ENCODE measurements around the gene PPIF. TPM values are rescaled to one million over a fixed set of nuclear protein-coding genes. Genes with fewer than 3 reads are reported as not detected.

The PPIF gene
- total RNA-seq, 1 donor from 2014 or later, result 115 TPM

DNA sequence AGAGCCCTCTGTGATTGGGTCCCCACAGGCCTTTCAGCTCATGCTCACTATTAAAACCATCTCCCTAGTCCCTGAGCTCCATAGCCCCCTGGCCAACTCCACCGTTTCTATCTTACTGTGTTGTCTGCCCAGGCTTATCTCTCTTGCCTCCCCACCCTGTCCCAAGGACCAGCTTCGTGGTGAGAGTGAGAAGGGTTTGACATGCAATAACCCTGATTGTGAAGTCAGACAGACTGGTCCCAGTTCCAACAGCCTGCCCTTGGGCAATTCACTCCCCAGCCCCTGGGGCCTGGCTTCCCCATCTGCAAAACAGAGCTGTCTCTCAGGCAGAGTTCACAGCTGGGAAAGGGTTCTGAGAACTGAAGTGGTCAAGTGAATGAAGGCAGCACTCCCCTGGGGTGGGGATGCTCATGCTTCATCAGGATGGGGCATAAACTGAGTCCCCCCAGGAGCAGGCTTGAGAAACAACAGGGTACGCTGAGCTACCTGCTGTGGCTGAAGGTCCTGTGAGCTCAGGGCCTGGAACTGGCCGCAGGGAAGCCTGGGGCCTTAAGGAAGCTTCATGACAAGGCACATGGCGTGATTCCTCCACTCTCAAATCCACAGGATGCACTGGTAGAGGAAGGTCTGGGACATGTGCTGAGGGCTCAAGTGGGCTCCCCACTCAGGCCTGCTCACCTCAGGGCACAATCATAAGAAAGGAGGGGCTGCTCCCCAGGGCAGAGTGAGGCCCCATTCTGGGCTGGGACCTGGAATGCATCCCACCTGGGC, 1.8 kb upstream of the PPIF start:
- intact Hi-C loops (cut with DNase I), result loop anchor here (5.0 kb wide), 1 partner anchor 123 kb away; no protein-coding TSS in a partner anchor
- DNase-seq (ENCODE audit: low spot score), result no peak

DNA sequence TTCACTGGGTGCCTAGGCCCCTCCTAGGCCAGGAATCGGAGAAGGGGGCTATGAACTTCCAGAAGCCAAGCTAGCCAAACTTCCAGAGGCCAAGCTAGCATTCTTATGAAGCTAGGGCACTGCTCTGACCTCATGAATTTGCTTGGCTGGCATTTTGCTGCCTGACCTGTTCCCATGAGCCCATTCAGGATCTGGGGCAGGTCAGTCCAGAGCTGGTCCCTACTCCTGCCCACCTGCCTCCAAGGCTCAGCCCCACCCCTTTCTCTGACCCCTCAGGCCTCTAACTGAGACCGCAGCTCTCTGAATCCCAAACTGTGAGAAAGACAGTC, 1.3 kb upstream of the PPIF start:
- intact Hi-C loops (cut with DNase I), result loop anchor here (5.0 kb wide), 1 partner anchor 124 kb away; no protein-coding TSS in a partner anchor
- DNase-seq (ENCODE audit: low spot score), result no peak

DNA sequence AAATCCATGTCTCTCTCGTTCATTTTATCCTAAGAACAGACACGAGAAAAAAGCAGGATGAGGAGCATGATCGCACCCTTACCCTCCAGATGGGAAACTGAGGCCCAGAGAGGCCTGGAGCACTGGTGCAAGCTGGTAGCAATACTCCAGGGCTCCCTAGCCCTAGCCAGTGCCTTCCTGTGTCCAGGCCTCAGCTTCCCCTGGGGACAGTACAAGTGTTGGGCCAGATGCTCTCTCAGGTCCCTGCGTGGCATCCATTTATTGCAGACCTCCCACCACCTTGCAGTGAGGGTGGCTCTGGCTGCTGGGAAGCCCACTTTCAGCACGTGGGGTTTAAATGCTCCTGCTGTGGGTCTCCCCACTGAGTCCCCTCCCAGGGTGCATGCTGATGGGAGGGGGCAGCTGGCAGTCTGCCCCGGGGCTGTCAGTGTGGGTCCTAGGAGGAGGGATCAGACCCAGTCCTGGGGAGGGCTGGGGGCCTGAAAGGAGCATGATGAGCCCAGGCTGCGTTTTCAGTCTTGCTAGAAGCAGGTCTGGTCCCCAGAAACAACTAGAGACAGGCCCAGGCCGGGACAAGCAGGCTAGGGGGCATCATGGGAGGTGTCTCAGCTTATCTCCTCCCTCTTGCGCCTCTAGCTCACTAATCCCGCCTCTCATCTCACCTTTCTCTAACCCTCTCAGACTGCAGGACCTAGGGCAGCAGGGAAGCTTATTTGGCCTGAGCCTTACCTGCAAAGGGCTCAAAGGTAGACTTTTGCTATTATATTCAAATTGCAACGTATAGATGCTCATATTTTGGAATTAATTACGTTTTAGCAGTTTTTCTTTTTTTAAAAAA, 662 bp upstream of the PPIF start:
- intact Hi-C loops (cut with DNase I), result loop anchor here (5.0 kb wide), 1 partner anchor 124 kb away; no protein-coding TSS in a partner anchor
- no peak for DNase-seq (ENCODE audit: low spot score)

DNA sequence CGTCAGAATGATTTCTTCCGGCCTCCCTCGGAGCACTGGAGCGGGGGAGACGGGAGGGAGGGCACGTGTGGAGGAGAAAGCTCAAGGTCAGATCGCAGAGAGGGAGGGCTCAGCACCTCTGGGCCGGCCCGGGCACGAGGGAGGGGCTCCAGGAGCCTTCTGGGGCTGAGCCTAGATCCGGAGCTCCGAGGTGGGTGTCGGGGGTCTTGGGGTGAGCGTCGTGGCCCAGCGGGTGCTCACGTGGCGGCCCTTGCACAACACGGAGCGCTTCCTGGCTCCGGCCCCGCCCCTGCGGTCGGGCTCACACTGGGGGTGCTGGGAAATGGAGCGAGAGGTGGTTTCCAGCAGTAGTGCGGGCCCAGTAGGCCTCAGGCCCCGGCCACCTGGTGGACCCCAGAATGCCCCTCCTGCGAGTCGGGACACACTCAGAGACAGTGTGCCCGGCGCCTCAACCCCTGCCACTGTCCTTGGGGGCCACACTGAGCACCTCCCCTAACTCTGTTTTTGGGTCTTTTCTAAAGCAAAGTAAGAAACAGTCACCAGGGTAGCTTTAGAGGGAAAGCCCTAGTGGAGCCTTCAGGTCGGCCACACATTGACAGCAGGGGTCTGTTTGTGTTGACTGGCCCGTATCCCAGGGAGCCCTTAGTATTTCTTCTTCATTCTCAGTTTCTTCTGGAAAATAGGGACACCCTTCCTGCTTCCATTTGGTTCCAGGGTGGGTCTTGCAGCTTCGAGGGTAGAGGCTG, 798 bp downstream of the PPIF start:
- intact Hi-C loops (cut with DNase I), result loop anchor here (5.0 kb wide), 1 partner anchor 126 kb away; no protein-coding TSS in a partner anchor
- DNase-seq (ENCODE audit: low spot score), result peak; percentile 93

DNA sequence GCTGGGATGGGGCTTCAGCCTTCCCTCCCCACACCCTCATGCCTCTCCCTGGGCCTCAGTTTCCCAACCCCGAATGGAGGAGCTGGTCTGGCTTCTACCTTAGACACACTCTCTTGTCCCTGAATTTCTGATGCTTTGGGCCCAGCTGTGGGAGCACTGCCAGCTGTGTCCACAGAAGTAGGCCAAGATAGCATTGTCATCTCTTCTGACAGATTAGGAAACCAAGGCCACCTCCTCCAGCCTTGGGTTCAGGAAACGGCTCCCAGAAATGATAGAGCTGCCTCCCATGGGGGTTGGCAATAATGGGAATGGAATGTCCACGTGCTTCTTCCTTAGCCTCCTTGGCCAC, 1.3 kb downstream of the PPIF start:
- no peak for DNase-seq (ENCODE audit: low spot score)
- intact Hi-C loops (cut with DNase I), result loop anchor here (5.0 kb wide), 1 partner anchor 126 kb away; no protein-coding TSS in a partner anchor

DNA sequence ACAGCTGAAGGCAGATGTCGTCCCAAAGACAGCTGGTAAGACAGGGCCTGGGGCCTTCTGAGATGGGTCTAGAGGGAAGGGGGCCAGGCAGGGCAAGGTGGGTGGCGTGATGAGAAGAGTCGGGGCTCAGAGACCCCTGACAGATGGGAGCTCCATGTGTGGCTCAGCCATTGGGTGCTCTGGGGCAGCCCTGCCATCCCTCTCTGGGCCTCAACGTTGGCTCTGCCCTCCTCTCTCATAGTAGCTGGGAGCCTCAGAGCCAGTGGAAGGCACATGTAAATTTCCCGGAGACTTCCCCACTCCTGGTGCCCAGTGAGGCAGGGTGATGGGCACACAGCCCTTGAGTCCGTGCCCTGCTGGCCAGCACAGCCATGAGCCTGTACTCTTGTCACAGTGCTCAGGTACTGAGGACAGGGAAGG, 1.8 kb downstream of the PPIF start:
- intact Hi-C loops (cut with DNase I), result loop anchor here (5.0 kb wide), 1 partner anchor 127 kb away; no protein-coding TSS in a partner anchor
- no peak for DNase-seq (ENCODE audit: low spot score)

DNA sequence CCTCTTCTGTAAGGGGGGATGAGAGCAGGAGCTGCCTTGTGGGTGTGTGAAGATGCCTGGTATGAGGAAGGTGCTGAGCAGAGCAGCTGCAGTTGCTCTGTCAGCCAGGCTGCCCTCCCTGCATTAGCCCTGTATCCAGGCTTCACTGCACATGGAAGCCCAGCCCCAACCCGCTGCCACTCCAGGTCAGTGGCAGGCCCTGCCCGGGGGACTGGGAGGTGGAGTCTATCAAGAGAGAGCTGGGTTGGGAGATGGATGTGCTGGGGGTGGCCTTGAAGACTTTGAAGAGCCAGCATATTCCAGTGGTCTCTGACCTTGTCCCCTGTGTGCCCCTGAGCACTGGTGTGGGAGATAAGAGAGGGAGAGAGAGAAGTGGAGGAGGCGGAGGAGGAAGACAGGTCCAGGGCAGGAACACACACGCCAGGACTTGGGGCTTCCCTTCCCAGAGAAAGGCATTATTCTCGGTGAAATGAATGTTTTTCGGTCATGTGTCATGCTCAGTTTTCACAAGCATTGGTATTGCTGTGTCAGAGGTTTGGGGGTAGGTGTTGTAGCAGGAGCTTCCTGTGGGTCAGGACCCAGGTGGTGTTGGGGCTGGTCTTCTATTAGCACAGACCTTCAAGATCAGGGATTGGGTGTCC, 2.6 kb downstream of the PPIF start:
- intact Hi-C loops (cut with DNase I), result loop anchor here (5.0 kb wide), 1 partner anchor 128 kb away; no protein-coding TSS in a partner anchor
- no peak for DNase-seq (ENCODE audit: low spot score)

DNA sequence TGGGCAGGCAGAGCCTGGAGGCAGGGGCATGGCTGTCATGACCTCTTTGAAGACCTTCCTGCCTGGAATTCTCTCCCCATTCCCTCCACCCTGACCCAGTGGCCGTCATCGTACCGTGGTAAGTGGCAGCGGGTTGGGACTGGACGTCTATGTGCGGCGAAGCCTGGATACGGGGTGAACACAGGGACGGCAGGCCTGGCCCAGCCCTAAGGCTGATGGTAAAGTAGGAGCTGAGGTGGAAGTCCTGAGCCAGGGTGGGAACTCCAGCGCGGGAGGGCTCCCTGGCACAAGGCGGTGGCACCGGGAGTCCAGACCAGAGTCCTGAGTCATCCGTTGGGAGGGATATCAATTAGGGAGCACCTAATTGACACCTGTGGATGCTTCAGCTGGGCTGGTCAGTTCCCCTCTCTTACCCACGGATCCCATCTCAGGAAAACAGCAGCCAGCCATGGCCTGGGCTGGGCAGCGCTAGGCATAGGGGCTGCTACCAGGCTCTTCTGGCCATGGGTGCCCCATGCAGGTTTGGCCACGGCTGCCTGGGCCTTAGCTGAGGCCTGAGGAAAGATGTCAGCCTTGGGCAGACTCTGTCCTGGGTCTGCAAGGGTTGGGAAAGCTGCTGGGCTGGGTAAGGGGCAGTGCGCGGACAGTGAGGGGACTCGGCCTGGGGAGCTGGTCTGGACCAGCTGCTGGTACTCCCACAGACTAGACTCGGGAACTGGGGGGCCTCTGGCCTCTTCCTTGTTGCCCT, 3.3 kb downstream of the PPIF start:
- DNase-seq (ENCODE audit: low spot score), result no peak
- intact Hi-C loops (cut with DNase I), result no loop called here

DNA sequence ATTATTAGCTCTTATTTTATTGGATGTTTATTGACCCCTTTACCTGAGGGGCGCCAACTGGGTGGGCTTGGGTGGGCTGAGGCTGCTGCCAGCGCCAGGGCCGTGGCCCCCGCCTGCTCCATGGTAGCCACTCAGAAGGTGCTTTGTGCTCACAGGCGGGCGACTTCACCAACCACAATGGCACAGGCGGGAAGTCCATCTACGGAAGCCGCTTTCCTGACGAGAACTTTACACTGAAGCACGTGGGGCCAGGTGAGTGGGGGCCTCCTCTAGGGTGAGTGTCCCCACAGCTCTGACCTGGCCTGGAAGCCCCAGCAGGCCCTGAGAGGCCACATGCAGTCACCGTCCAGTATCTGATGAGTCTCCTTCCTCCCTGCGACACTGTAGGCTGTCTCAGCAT, 4.1 kb downstream of the PPIF start:
- no peak for DNase-seq (ENCODE audit: low spot score)
- intact Hi-C loops (cut with DNase I), result no loop called here

DNA sequence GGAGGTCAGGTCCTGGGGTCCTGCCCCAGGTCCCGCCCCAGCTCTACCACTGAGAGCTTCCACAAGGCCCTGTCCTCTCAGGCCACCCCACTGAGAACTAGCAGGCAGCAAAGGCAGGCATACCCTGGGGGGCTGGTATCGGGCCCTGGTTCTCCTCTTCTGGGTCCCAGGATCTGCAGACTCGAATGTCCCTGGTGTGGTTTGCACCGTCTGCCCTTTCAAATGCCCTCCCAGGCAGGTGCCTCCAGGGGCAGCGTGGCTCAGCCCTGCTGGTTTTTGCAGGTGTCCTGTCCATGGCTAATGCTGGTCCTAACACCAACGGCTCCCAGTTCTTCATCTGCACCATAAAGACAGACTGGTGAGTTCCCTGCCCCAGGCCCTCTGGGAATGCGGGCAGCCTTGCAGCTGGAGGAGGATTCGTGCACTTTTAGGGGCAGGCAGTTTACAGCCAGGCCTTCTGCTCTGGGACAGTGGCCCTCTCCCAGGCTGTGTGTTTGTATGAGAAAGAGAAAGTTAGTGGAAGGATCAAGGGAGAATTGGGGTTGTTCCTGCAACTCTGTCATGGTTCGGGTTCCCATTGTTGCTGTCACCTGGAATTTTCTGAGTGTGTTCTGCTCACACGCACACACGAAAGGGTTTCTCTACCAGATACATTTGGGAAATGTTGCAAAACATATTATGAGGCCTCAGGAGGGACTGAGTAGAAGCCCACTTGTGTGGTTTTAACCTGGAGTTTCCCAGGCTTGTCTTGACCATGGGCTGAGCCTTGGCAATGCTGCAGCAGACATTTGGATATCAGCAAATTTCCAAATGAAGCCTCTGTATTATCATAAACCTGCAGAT, 5.0 kb downstream of the PPIF start:
- DNase-seq (ENCODE audit: low spot score), result no peak
- intact Hi-C loops (cut with DNase I), result no loop called here

DNA sequence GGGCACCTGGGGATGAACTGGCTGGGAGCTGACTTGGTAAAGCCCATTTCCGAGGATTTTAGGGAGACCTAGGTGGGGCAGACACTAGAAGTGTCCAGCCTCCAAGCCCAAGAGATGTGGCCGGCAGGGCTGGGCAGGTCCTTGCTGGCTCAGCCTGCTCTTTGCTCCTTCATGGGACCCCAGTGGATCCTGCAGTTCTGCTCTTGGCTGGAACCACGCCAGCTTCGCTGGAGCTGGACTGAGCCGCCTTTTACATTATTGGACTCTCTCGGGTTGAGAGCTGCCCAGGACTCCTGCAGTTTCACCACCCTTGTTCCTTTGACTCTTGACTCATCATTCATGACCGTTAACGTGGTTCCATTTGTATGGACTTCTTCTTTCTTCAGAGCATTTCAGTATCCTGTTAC, 5.7 kb downstream of the PPIF start:
- intact Hi-C loops (cut with DNase I), result no loop called here
- no peak for DNase-seq (ENCODE audit: low spot score)

DNA sequence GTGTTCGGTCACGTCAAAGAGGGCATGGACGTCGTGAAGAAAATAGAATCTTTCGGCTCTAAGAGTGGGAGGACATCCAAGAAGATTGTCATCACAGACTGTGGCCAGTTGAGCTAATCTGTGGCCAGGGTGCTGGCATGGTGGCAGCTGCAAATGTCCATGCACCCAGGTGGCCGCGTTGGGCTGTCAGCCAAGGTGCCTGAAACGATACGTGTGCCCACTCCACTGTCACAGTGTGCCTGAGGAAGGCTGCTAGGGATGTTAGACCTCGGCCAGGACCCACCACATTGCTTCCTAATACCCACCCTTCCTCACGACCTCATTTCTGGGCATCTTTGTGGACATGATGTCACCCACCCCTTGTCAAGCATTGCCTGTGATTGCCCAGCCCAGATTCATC, 6.5 kb downstream of the PPIF start:
- intact Hi-C loops (cut with DNase I), result no loop called here

DNA sequence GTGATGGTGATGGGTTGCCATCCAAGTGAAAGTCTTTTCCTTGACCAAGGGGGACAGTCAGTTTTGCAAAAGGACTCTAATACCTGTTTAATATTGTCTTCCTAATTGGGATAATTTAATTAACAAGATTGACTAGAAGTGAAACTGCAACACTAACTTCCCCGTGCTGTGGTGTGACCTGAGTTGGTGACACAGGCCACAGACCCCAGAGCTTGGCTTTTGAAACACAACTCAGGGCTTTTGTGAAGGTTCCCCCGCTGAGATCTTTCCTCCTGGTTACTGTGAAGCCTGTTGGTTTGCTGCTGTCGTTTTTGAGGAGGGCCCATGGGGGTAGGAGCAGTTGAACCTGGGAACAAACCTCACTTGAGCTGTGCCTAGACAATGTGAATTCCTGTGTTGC, 6.9 kb downstream of the PPIF start:
- DNase-seq (ENCODE audit: low spot score), result no peak
- intact Hi-C loops (cut with DNase I), result no loop called here

More for the DNA sequence above, 6.5 kb downstream of the PPIF start:
- DNase-seq (ENCODE audit: low spot score), result no peak

DNA sequence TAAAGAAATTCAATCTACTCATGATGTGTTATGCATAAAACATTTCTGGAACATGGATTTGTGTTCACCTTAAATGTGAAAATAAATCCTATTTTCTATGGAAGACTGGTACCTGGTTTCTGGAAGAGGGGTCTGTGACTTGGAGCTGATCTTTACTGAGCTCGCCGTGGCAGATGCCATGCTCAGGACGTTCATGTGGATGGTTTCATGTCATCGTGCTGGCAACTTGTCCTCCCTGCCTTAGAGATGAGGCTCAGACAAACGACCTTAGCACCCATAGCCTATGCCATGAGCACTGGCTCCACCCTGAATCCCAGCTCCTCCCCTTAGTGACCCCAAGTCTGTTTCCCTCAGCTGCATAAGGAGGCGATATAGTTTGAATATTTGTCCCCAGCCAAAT, 7.3 kb downstream of the PPIF start:
- no peak for DNase-seq (ENCODE audit: low spot score)
- intact Hi-C loops (cut with DNase I), result no loop called here

DNA sequence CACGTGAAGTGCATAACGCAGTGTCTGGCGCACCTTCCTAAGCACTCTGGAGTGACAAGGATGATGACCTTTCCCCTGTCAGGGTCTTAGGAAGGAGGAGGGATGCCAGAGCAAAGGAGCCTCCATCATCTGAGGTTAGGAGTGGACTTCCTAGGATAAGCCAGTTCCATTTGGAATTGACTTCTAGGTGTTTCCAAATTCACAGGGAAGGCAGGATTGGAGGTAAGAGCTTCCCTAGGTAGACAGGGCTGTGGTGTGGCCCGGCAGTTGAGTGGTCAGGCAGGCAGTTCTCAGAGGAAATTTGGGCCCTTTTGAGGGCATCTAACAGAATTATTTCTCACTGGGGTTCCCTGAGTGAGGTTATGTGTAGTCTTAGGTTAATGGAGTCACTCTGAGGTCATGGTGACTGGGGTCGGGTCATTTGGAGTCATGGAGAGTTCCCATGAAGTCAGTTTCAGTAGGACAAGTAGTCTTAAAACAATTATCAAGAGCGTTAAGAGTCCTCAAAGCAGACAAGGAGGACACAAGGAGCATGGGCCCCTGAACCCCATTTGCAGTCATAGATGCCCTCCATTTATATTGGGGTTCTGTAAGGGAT, 8.2 kb downstream of the PPIF start:
- DNase-seq (ENCODE audit: low spot score), result no peak
- intact Hi-C loops (cut with DNase I), result no loop called here

DNA sequence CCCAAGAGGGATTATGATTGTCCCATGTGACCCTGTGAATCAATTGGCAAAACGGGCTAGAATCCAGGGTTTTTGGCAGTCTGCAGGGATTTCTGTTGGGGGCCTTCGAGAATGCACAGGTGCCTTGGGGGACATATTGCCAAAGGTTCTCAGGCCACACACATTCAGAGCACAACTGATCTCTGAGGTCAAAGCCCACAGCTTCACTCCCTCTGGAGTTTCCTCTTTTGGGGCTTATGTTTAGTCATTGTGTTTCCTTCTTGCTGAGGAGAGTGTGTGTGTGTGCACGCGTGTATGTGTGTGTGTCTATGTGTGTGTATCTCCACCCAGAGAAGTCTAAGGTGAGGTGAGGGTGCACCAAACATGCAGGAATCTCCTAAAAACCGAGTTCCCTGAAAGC, 8.8 kb downstream of the PPIF start:
- DNase-seq (ENCODE audit: low spot score), result no peak
- intact Hi-C loops (cut with DNase I), result no loop called here

DNA sequence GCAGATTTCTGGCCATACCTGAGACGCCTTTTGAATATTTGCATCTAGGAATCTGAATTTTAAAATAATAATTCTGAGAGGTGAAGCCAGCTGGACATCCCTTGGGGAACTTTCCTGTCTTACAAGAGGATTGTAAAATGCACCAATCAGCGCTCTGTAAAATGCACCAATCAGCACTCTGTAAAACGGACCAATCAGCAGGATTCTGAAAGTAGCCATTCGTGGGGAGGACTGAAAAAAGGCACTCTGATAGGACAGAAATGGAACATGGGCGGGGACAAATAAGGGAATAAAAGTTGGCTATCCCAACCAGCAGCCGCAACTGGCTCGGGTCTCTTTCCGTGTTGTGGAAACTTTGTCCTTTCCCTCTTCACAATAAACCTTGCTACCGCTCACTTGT, 9.9 kb downstream of the PPIF start:
- intact Hi-C loops (cut with DNase I), result no loop called here
- DNase-seq (ENCODE audit: low spot score), result no peak

DNA sequence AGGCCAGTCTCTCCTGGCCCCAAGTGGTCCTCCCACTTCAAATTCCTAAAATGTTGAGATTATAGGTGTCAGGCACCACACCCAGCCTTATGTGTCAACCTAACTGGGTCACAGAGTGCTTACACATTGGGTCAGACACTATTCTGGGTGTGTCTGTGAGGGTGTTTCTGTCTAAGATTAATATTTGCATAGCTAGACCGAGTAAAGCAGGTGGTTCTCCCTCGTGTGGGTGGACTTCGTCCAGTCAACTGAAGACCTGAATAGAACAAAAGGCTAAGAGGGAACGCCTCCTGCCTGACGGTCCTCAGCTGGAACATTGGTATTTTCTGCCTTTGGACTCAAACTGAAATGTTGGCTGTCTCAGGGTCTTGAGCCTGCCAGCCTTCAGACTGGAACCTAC, 11.5 kb downstream of the PPIF start:
- no peak for DNase-seq (ENCODE audit: low spot score)
- intact Hi-C loops (cut with DNase I), result no loop called here
